GM23248 (cell line): ENCODE measurements around the gene LARP4B.

Source experiments
- EZH2 ChIP-seq: fragments of 200-600 bp; sonication (generic); IDR thresholded peaks from 2 replicates; pipeline ENCODE4 v1.6.1; 2018; ENCODE audit warnings: antibody characterized with exemption, mild to moderate bottlenecking; ENCODE audit not compliant: insufficient read depth, poor library complexity, severe bottlenecking
- EZH2phosphoT487 ChIP-seq: fragments of 200-600 bp; sonication (generic); IDR thresholded peaks from 2 replicates; pipeline ENCODE4 v1.6.1; 2018; ENCODE audit warnings: antibody characterized with exemption, moderate library complexity, mild to moderate bottlenecking, low read depth; ENCODE audit not compliant: insufficient read depth

DNA sequence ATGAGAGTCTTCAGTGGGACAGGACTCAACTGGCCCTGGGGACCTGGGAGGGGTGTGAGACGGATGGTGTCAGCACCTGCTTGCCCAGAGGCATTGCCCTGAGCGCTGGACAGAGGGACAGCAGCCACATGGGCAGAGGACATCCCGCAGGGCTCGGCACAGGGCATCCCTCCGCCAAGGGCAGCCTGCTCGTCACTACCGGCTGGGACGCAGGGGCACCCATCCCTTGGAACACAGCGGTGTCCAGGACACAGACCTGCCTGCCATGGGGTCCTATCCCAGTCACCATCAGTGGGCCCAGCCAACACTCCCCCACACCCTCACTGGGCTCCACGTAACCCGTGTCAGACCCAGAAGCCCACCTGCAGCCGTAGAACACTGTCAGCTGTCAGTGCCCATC is 109.3 kb downstream of the LARP4B start:
- TF ChIP-seq EZH2, result no peak
- TF ChIP-seq EZH2phosphoT487, result no peak
